ENCODE measurements around the gene CCDC80.
"Not testable (repeated sequence)": the region's sequence is repeated elsewhere in the genome, so short reads cannot be mapped to it uniquely, and the experiment has no call there.

Gene CCDC80

GRCh38 chr3:112582244-112582874 lies 58.6 kb downstream of the CCDC80 start:
- DNase-seq = peak; percentile 37

GRCh38 chr3:112579697-112580096 lies 61.2 kb downstream of the CCDC80 start:
- no peak for DNase-seq

GRCh38 chr3:112579232-112579631 lies 61.7 kb downstream of the CCDC80 start:
- no peak for DNase-seq

GRCh38 chr3:112572701-112573100 lies 68.2 kb downstream of the CCDC80 start:
- no peak for DNase-seq

GRCh38 chr3:112569265-112569664 lies 71.7 kb downstream of the CCDC80 start:
- DNase-seq = no peak

GRCh38 chr3:112568642-112569041 lies 72.3 kb downstream of the CCDC80 start:
- no peak for DNase-seq

- no peak for DNase-seq
Observed at GRCh38 chr3:112564940-112565305, 76.0 kb downstream of the CCDC80 start.

- DNase-seq = not testable (repeated sequence)
Observed at GRCh38 chr3:112564247-112564939, 76.5 kb downstream of the CCDC80 start.

- peak; percentile 94 for DNase-seq
Observed at GRCh38 chr3:112561734-112562529, 79.0 kb downstream of the CCDC80 start, which contains the start of the genes ATG3 and SLC35A5. TSS of gene ATG3 (minus strand) at chr3:112561962. CDS start at chr3:112561528, 434 bp downstream. TSS of gene SLC35A5 (plus strand) at chr3:112562045. CDS start at chr3:112563404, 1,359 bp downstream.

- no peak for DNase-seq
Observed at GRCh38 chr3:112561484-112561733, 79.5 kb downstream of the CCDC80 start.

- peak; percentile 37 for DNase-seq
Observed at GRCh38 chr3:112560721-112561483, 80.0 kb downstream of the CCDC80 start.

- no peak for DNase-seq
Observed at GRCh38 chr3:112560307-112560706, 80.6 kb downstream of the CCDC80 start.

GRCh38 chr3:112557976-112558375 lies 83.0 kb downstream of the CCDC80 start:
- DNase-seq = no peak

- DNase-seq = no peak
Observed at GRCh38 chr3:112555535-112556170, 85.3 kb downstream of the CCDC80 start.

GRCh38 chr3:112550859-112551258 lies 90.1 kb downstream of the CCDC80 start:
- no peak for DNase-seq
